Uterus (tissue), 2 donors: Measurements from ENCODE around the gene CNDP2.

ENCODE experiments used
- CTCF ChIP-seq, 4 experiments: fragments of 200-600 bp in 2 of 4; fragments of 450-650 bp in 2 of 4; sonication (generic) in 2 of 4; IDR thresholded peaks; one replicate each; pipeline ENCODE4 v1.5.1; 2016 to 2019; ENCODE audit warnings: antibody characterized with exemption in 4 of 4, mild to moderate bottlenecking in 2 of 4, moderate library complexity in 1 of 4
- POLR2A ChIP-seq, 2 donors: fragments of 450-650 bp; IDR thresholded peaks; one replicate each; pipeline ENCODE4 v1.6.1; 2016; ENCODE audit warnings: antibody characterized with exemption in 2 of 2, mild to moderate bottlenecking in 1 of 2, moderate library complexity in 1 of 2

- TF ChIP-seq POLR2A (IDR thresholded peaks at IDR 0.05) (no peak), CTCF (IDR thresholded peaks at IDR 0.05) (no peak)
Measured at GRCh38 chr18:74453016-74453566, 43.1 kb upstream of the CNDP2 start.
